Hematopoietic multipotent progenitor cell treated with erythropoietin and hydrocortisone succinate and interleukin-3 and kit ligand, for 15 days (in vitro differentiated cells): ENCODE results near the gene NHERF2.

Experiments
- DNase-seq: peaks from one replicate; pipeline ENCODE4 v3.0.0-alpha.2; 2015; ENCODE audit warnings: low spot score

NHERF2 gene

DNA sequence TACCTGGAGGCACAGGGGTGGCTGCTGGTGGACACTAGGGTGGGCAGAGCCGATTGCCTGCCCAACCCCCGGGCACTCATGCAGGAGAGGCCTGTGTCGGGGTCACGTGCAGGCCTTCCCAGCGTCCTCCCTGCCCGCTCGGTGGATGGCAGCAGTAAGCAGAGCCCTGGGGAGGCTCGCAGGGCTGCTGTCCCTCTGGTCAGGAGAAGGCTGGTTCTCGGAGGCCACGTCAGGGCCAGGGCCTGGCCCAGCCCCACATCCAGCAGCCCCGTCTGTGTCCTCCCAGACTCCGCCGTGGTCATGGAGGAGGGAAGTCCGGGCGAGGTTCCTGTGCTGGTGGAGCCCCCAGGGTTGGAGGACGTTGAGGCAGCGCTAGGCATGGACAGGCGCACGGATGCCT lies 56.7 kb downstream of the NHERF2 start:
- DNase-seq = no peak

DNA sequence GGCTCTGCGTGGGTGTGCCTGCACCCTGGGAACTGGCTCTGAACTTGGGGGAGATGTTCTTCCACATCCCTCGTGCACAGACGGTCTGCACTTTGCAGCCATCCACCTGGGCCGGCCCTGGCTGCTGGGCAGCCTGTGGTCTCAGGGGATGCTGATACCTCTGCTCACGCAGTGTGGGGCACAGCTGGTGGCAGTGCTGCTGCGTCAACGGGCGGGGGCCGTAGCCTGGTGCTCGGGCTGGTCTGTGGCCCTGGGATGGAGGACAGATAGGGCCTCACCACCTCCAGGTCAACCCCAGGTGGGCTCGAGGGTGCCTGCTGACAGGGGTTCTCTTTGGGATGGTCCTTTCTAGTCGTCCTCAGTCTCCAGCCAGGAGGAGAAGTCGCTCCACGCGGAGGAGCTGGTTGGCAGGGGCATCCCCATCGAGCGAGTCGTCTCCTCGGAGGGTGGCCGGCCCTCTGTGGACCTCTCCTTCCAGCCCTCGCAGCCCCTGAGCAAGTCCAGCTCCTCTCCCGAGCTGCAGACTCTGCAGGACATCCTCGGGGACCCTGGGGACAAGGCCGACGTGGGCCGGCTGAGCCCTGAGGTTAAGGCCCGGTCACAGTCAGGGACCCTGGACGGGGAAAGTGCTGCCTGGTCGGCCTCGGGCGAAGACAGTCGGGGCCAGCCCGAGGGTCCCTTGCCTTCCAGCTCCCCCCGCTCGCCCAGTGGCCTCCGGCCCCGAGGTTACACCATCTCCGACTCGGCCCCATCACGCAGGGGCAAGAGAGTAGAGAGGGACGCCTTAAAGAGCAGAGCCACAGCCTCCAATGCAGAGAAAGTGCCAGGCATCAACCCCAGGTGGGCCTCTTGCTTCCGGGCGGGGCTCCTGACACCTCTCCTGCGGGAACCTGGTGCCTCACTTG lies 57.4 kb downstream of the NHERF2 start:
- DNase-seq = no peak

DNA sequence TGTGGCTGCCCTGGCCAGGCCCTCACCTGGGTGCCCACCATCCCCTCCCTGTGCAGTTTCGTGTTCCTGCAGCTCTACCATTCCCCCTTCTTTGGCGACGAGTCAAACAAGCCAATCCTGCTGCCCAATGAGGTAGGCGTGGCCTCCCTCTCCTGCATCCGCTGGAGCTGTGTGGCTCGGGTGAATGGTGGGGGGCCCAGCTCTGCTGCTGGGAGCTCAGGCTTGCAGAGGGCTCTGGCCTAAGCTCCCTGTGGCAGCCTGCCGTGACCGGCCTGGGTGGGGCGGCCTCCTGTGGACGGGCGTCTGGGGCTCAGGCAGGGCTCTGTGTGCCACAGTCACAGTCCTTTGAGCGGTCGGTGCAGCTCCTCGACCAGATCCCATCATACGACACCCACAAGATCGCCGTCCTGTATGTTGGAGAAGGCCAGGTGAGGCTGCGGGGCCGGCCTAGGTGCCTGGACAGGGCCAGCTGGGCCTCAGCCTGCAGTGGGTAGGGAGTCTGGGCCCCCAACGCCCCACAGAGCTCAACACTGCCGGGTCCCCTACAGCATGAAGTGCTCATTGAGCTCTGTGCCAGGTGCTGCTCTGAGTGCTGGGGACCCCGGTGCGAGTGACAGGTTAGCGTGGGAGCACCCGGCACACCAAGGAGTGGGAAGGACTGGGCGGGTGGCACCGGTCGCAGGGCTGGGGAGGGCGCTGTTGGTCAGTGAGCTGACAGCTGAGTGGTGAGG lies 58.4 kb downstream of the NHERF2 start:
- DNase-seq = no peak

DNA sequence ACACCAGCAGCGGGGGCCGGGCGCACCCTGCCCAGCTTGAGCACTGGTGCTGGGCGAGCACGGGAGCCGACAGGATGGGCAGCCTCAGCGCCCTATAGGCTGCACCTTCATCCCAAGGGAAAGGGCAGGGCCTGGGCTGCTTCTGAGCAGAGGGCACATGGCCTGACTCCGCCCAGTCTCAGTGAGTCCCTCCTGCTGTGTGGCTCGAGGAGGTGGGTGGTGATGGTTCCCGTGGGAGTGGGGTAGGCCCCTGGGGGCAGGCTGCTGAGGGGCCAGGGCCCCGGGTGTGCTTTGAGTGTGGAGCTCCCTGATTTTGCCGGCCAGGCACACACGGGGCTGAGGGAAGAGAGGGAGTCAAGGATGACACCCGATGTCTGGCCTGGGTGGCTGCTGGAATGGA lies 59.0 kb downstream of the NHERF2 start:
- no peak for DNase-seq

DNA sequence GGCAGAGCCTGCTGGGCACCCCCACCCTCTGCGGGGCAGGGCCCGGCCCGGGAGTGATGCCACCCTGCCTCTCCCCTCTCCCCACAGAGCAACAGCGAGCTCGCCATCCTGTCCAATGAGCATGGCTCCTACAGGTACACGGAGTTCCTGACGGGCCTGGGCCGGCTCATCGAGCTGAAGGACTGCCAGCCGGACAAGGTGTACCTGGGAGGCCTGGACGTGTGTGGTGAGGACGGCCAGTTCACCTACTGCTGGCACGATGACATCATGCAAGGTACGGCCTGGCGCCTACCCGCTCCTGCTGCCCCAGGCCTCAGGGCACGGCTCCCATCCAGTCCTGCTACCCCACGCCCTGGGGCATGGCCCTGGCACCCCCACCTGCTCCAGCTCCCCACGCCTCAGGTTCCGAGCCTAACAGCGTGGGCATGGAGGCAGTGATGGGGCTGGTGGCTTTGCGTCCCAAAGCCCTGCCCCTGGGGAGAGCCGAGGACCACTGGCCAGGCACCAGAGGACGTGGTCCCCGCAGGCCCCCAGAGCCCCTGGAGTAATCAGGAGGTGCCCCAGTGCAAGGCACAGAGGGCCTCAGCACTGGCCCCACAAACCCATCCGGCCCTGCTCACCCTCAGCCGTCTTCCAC lies 59.5 kb downstream of the NHERF2 start:
- no peak for DNase-seq

DNA sequence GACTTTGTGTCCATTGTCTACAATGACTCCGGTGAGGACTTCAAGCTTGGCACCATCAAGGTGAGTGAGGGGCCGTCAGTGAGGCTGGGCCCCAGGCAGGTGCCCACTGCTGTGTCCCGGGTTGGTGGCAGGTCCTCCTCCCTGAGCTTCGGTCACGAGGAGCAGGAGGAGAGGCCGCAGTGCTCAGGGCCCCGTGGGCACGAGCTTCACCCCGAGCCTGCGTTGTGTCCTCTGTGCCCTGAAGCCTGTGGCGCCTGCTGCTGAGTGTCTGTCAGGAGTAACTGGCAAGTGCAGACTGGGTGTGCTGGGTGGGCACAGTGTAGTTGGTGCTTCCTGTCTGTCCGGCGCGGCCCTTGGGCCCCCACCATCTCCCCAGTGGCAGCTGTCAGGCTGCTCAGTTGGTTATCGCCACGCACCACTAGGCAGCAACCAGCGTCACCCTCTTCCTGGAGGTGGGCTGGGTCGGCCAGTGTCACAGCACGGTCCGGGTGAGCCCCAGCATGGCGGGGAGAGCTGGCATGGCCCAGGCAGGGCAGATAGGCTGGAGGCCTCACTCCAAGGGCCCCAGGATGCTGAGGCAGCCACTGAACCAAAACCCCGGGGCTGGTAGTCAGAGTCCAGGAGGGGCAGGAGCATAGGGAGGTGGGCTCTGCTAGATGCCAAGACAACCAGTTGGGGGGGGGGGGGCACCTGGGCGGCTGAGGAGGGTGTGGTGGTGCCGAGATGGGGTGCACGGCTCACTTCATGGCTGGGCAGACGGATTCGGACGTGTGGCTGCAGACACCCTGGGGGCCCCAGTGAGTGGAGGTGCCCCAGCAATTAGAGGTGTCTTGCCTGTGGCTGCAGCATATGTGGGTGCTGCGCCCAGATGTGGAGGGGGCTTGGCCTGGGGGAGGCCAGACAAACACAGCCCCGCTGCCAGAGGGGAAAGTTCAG lies 60.4 kb downstream of the NHERF2 start:
- no peak for DNase-seq

DNA sequence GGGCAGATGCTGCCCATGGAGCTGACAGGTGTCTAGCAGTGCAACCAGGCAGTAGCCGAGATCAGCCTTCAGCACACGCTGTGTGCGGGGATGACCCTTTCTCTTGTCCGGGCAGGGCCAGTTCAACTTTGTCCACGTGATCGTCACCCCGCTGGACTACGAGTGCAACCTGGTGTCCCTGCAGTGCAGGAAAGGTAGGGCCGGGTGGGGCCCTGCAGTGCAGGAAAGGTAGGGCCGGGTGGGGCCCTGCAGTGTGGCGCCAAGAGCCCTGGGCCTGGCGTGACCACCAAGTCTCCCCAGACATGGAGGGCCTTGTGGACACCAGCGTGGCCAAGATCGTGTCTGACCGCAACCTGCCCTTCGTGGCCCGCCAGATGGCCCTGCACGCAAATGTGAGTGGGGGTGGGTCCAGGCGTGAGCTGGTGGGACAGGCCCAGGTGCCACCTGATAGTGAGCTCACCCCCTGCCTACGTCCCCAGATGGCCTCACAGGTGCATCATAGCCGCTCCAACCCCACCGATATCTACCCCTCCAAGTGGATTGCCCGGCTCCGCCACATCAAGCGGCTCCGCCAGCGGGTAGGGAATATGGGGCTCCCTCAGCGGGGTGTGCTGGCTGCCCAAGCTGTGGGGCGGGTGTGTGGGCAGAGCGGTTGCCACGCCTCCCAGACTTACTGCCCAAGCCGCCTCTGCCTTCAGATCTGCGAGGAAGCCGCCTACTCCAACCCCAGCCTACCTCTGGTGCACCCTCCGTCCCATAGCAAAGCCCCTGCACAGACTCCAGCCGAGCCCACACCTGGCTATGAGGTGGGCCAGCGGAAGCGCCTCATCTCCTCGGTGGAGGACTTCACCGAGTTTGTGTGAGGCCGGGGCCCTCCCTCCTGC lies 61.3 kb downstream of the NHERF2 start:
- no peak for DNase-seq
